ENCODE results near the gene PRKRIP1. TPM values are rescaled to one million over a fixed set of nuclear protein-coding genes. Genes with fewer than 3 reads are reported as not detected.

PRKRIP1 gene
- polyA plus RNA-seq, 4 donors = 17.5 to 28.1 (median 20.1) TPM

- WGBS, 3 donors = 92 to 97% (median 95%) methylated on average over 10 of the region's 10 CpGs
- no peak for FAIRE-seq
- H3K4me1 ChIP-seq (ENCODE audit: control insufficient read depth in 3 of 3, insufficient read depth in 2 of 3, low read depth in 1 of 3, low read length in 2 of 3) = peaks cover 0 to 20% (median 0%) of the 10 kb centered on the region in 3 donors
- no peaks in the 10 kb centered on the region for H3K27me3 ChIP-seq (ENCODE audit: control insufficient read depth in 3 of 3, insufficient read depth in 3 of 3, low read length in 3 of 3)
- peaks cover 0 to 34% (median 0%) of the 10 kb centered on the region in 3 donors for H3K36me3 ChIP-seq (ENCODE audit: control insufficient read depth in 3 of 3, insufficient read depth in 2 of 3, low read depth in 1 of 3, low read length in 3 of 3)
- no peak for DNase-seq
- no peaks in the 10 kb centered on the region for H3K9me3 ChIP-seq (ENCODE audit: control insufficient read depth in 2 of 2, insufficient read depth in 1 of 2, low read depth in 1 of 2, low read length in 1 of 2)
- no peak overlapping the region for H3K4me3 ChIP-seq (ENCODE audit: low read depth in 1 of 3, low read length in 3 of 3)
- peak overlapping the region in 1 of 3 donors; percentile 33 for H3K27ac ChIP-seq (ENCODE audit: low read depth in 1 of 3, low read length in 2 of 3)
Observed at GRCh38 chr7:102429141-102429899, 33.2 kb downstream of the PRKRIP1 start.

GRCh38 chr7:102431617-102432298 is 35.6 kb downstream of the PRKRIP1 start:
- Histone ChIP-seq H3K36me3 (ENCODE audit: control insufficient read depth in 3 of 3, insufficient read depth in 2 of 3, low read depth in 1 of 3, low read length in 3 of 3) (peaks cover 0 to 12% (median 0%) of the 10 kb centered on the region in 3 donors), H3K9me3 (ENCODE audit: control insufficient read depth in 2 of 2, insufficient read depth in 1 of 2, low read depth in 1 of 2, low read length in 1 of 2) (no peaks in the 10 kb centered on the region), H3K27me3 (ENCODE audit: control insufficient read depth in 3 of 3, insufficient read depth in 3 of 3, low read length in 3 of 3) (no peaks in the 10 kb centered on the region), H3K4me3 (ENCODE audit: low read depth in 1 of 3, low read length in 3 of 3) (no peak overlapping the region), H3K27ac (ENCODE audit: low read depth in 1 of 3, low read length in 2 of 3) (peak overlapping the region; percentile 11 to 77 (median 55)), H3K4me1 (ENCODE audit: control insufficient read depth in 3 of 3, insufficient read depth in 2 of 3, low read depth in 1 of 3, low read length in 2 of 3) (peaks cover 0 to 22% (median 0%) of the 10 kb centered on the region in 3 donors)
- 31 to 35% (median 33%) methylated on average over 17 of the region's 17 CpGs for WGBS, 3 donors
- FAIRE-seq = no peak
- DNase-seq = peak; percentile 39 to 57

- Histone ChIP-seq H3K36me3 (ENCODE audit: control insufficient read depth in 3 of 3, insufficient read depth in 2 of 3, low read depth in 1 of 3, low read length in 3 of 3) (peaks cover 0 to 5% (median 0%) of the 10 kb centered on the region in 3 donors), H3K27ac (ENCODE audit: low read depth in 1 of 3, low read length in 2 of 3) (peak overlapping the region; percentile 55 to 89 (median 62)), H3K9me3 (ENCODE audit: control insufficient read depth in 2 of 2, insufficient read depth in 1 of 2, low read depth in 1 of 2, low read length in 1 of 2) (no peaks in the 10 kb centered on the region), H3K4me1 (ENCODE audit: control insufficient read depth in 3 of 3, insufficient read depth in 2 of 3, low read depth in 1 of 3, low read length in 2 of 3) (peaks cover 0 to 22% (median 0%) of the 10 kb centered on the region in 3 donors), H3K4me3 (ENCODE audit: low read depth in 1 of 3, low read length in 3 of 3) (peak overlapping the region; percentile 69 to 85 (median 78)), H3K27me3 (ENCODE audit: control insufficient read depth in 3 of 3, insufficient read depth in 3 of 3, low read length in 3 of 3) (no peaks in the 10 kb centered on the region)
- 16 to 29% (median 25%) methylated on average over 25 to 27 of the region's 27 CpGs for WGBS, 3 donors
- FAIRE-seq (no peak), DNase-seq (no peak)
Observed at GRCh38 chr7:102432442-102433218, 36.5 kb downstream of the PRKRIP1 start.

GRCh38 chr7:102433219-102434038 is 37.3 kb downstream of the PRKRIP1 start, which contains the start of gene ORAI2:
TSS of gene ORAI2 (plus strand) at chr7:102433575. CDS start at chr7:102438957, 5,382 bp downstream.
- DNase-seq (peak; percentile 44 to 83), FAIRE-seq (no peak)
- Histone ChIP-seq H3K27ac (ENCODE audit: low read depth in 1 of 3, low read length in 2 of 3) (peak within 1 kb of the TSS; percentile 55 to 89 (median 62)), H3K36me3 (ENCODE audit: control insufficient read depth in 3 of 3, insufficient read depth in 2 of 3, low read depth in 1 of 3, low read length in 3 of 3) (peaks cover 0 to 2% (median 0%) of the 10 kb centered on the region in 3 donors), H3K9me3 (ENCODE audit: control insufficient read depth in 2 of 2, insufficient read depth in 1 of 2, low read depth in 1 of 2, low read length in 1 of 2) (no peaks in the 10 kb centered on the region), H3K27me3 (ENCODE audit: control insufficient read depth in 3 of 3, insufficient read depth in 3 of 3, low read length in 3 of 3) (no peaks in the 10 kb centered on the region), H3K4me3 (ENCODE audit: low read depth in 1 of 3, low read length in 3 of 3) (peak within 1 kb of the TSS; percentile 69 to 85 (median 78)), H3K4me1 (ENCODE audit: control insufficient read depth in 3 of 3, insufficient read depth in 2 of 3, low read depth in 1 of 3, low read length in 2 of 3) (peaks cover 0 to 22% (median 0%) of the 10 kb centered on the region in 3 donors)
- 1% methylated on average over 26 to 90 of the region's 90 CpGs for WGBS, 3 donors

- Histone ChIP-seq H3K27ac (ENCODE audit: low read depth in 1 of 3, low read length in 2 of 3) (peak overlapping the region in 2 of 3 donors; percentile 5 to 62), H3K9me3 (ENCODE audit: control insufficient read depth in 2 of 2, insufficient read depth in 1 of 2, low read depth in 1 of 2, low read length in 1 of 2) (no peaks in the 10 kb centered on the region), H3K27me3 (ENCODE audit: control insufficient read depth in 3 of 3, insufficient read depth in 3 of 3, low read length in 3 of 3) (no peaks in the 10 kb centered on the region), H3K4me1 (ENCODE audit: control insufficient read depth in 3 of 3, insufficient read depth in 2 of 3, low read depth in 1 of 3, low read length in 2 of 3) (peaks cover 0 to 22% (median 0%) of the 10 kb centered on the region in 3 donors), H3K4me3 (ENCODE audit: low read depth in 1 of 3, low read length in 3 of 3) (peak overlapping the region; percentile 65 to 85 (median 69)), H3K36me3 (ENCODE audit: control insufficient read depth in 3 of 3, insufficient read depth in 2 of 3, low read depth in 1 of 3, low read length in 3 of 3) (peaks cover 0 to 8% (median 0%) of the 10 kb centered on the region in 3 donors)
- DNase-seq = no peak
- FAIRE-seq = no peak
- 25 to 37% (median 27%) methylated on average over 9 of the region's 9 CpGs for WGBS, 3 donors
Observed at GRCh38 chr7:102434039-102434486, 37.9 kb downstream of the PRKRIP1 start.

- Histone ChIP-seq H3K27ac (ENCODE audit: low read depth in 1 of 3, low read length in 2 of 3) (no peak overlapping the region), H3K4me3 (ENCODE audit: low read depth in 1 of 3, low read length in 3 of 3) (no peak overlapping the region), H3K4me1 (ENCODE audit: control insufficient read depth in 3 of 3, insufficient read depth in 2 of 3, low read depth in 1 of 3, low read length in 2 of 3) (peaks cover 0 to 22% (median 0%) of the 10 kb centered on the region in 3 donors), H3K27me3 (ENCODE audit: control insufficient read depth in 3 of 3, insufficient read depth in 3 of 3, low read length in 3 of 3) (no peaks in the 10 kb centered on the region), H3K36me3 (ENCODE audit: control insufficient read depth in 3 of 3, insufficient read depth in 2 of 3, low read depth in 1 of 3, low read length in 3 of 3) (peaks cover 0 to 13% (median 0%) of the 10 kb centered on the region in 3 donors), H3K9me3 (ENCODE audit: control insufficient read depth in 2 of 2, insufficient read depth in 1 of 2, low read depth in 1 of 2, low read length in 1 of 2) (no peaks in the 10 kb centered on the region)
- 79 to 96% (median 89%) methylated on average over 10 of the region's 10 CpGs for WGBS, 3 donors
- no peak for DNase-seq
- FAIRE-seq = no peak
Observed at GRCh38 chr7:102436118-102436517, 40.0 kb downstream of the PRKRIP1 start.

GRCh38 chr7:102439963-102440795 is 44.0 kb downstream of the PRKRIP1 start:
- H3K4me1 ChIP-seq (ENCODE audit: control insufficient read depth in 3 of 3, insufficient read depth in 2 of 3, low read depth in 1 of 3, low read length in 2 of 3) = no peaks in the 10 kb centered on the region
- H3K4me3 ChIP-seq (ENCODE audit: low read depth in 1 of 3, low read length in 3 of 3) = no peak overlapping the region
- no peaks in the 10 kb centered on the region for H3K27me3 ChIP-seq (ENCODE audit: control insufficient read depth in 3 of 3, insufficient read depth in 3 of 3, low read length in 3 of 3)
- DNase-seq (peak in 1 of 2 donors; percentile 79), FAIRE-seq (no peak)
- 29 to 72% (median 58%) methylated on average over 17 of the region's 17 CpGs for WGBS, 3 donors
- H3K9me3 ChIP-seq (ENCODE audit: control insufficient read depth in 2 of 2, insufficient read depth in 1 of 2, low read depth in 1 of 2, low read length in 1 of 2) = no peaks in the 10 kb centered on the region
- peaks cover 0 to 21% (median 0%) of the 10 kb centered on the region in 3 donors for H3K36me3 ChIP-seq (ENCODE audit: control insufficient read depth in 3 of 3, insufficient read depth in 2 of 3, low read depth in 1 of 3, low read length in 3 of 3)
- peak overlapping the region in 1 of 3 donors; percentile 30 for H3K27ac ChIP-seq (ENCODE audit: low read depth in 1 of 3, low read length in 2 of 3)
